ENCODE measurements around the gene TMEM150B. TPM values are rescaled to one million over a fixed set of nuclear protein-coding genes. Genes with fewer than 3 reads are reported as not detected.

TMEM150B gene
- total RNA-seq, 3 donors from 2014 or later = 31.6 to 62.1 (median 36.4) TPM

GRCh38 chr19:55346725-55347441 lies 21.7 kb upstream of the TMEM150B start:
- Histone ChIP-seq H3K4me1 (ENCODE audit: low read depth) (peaks cover 8% of the 10 kb centered on the region), H3K4me3 (no peak overlapping the region), H3K9me3 (no peaks in the 10 kb centered on the region), H3K36me3 (ENCODE audit: low read depth) (no peaks in the 10 kb centered on the region)
- no peak for ATAC-seq
- TF ChIP-seq, protein P1, sequence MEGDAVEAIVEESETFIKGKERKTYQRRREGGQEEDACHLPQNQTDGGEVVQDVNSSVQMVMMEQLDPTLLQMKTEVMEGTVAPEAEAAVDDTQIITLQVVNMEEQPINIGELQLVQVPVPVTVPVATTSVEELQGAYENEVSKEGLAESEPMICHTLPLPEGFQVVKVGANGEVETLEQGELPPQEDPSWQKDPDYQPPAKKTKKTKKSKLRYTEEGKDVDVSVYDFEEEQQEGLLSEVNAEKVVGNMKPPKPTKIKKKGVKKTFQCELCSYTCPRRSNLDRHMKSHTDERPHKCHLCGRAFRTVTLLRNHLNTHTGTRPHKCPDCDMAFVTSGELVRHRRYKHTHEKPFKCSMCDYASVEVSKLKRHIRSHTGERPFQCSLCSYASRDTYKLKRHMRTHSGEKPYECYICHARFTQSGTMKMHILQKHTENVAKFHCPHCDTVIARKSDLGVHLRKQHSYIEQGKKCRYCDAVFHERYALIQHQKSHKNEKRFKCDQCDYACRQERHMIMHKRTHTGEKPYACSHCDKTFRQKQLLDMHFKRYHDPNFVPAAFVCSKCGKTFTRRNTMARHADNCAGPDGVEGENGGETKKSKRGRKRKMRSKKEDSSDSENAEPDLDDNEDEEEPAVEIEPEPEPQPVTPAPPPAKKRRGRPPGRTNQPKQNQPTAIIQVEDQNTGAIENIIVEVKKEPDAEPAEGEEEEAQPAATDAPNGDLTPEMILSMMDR (IDR thresholded peaks at IDR 0.05) = no peak
- intact Hi-C loops (cut with DNase I, micrococcal nuclease) = no loop called here
- peak in 1 of 3 donors; percentile 52 for DNase-seq

GRCh38 chr19:55345818-55346724 lies 20.9 kb upstream of the TMEM150B start:
- H3K36me3 ChIP-seq (ENCODE audit: low read depth) = no peaks in the 10 kb centered on the region
- TF ChIP-seq, protein P1 (IDR thresholded peaks at IDR 0.05) = no peak
- intact Hi-C loops (cut with DNase I, micrococcal nuclease) = no loop called here
- no peak overlapping the region for H3K4me3 ChIP-seq
- no peaks in the 10 kb centered on the region for H3K9me3 ChIP-seq
- peak; percentile 72 for ATAC-seq
- H3K4me1 ChIP-seq (ENCODE audit: low read depth) = peaks cover 13% of the 10 kb centered on the region
- DNase-seq = peak; percentile 72 to 84 (median 78)

- intact Hi-C loops (cut with DNase I, micrococcal nuclease) = no loop called here
- no peak overlapping the region for H3K4me3 ChIP-seq
- H3K9me3 ChIP-seq = no peaks in the 10 kb centered on the region
- no peak for DNase-seq
- no peak for ATAC-seq
- peaks cover 19% of the 10 kb centered on the region for H3K4me1 ChIP-seq (ENCODE audit: low read depth)
- H3K36me3 ChIP-seq (ENCODE audit: low read depth) = no peaks in the 10 kb centered on the region
- TF ChIP-seq, protein P1 (IDR thresholded peaks at IDR 0.05) = no peak
Measured at GRCh38 chr19:55345101-55345817, 20.1 kb upstream of the TMEM150B start.

GRCh38 chr19:55344444-55344843 lies 19.3 kb upstream of the TMEM150B start:
- H3K36me3 ChIP-seq (ENCODE audit: low read depth) = peaks cover 3% of the 10 kb centered on the region
- ATAC-seq = no peak
- no peaks in the 10 kb centered on the region for H3K9me3 ChIP-seq
- TF ChIP-seq, protein P1 (IDR thresholded peaks at IDR 0.05) = no peak
- intact Hi-C loops (cut with DNase I, micrococcal nuclease) = no loop called here
- no peak for DNase-seq
- peaks cover 19% of the 10 kb centered on the region for H3K4me1 ChIP-seq (ENCODE audit: low read depth)
- no peak overlapping the region for H3K4me3 ChIP-seq
